Measurements from ENCODE around the gene EML5.
"Not testable (repeated sequence)": the region's sequence is repeated elsewhere in the genome, so short reads cannot be mapped to it uniquely, and the experiment has no call there.

Gene EML5

DNA sequence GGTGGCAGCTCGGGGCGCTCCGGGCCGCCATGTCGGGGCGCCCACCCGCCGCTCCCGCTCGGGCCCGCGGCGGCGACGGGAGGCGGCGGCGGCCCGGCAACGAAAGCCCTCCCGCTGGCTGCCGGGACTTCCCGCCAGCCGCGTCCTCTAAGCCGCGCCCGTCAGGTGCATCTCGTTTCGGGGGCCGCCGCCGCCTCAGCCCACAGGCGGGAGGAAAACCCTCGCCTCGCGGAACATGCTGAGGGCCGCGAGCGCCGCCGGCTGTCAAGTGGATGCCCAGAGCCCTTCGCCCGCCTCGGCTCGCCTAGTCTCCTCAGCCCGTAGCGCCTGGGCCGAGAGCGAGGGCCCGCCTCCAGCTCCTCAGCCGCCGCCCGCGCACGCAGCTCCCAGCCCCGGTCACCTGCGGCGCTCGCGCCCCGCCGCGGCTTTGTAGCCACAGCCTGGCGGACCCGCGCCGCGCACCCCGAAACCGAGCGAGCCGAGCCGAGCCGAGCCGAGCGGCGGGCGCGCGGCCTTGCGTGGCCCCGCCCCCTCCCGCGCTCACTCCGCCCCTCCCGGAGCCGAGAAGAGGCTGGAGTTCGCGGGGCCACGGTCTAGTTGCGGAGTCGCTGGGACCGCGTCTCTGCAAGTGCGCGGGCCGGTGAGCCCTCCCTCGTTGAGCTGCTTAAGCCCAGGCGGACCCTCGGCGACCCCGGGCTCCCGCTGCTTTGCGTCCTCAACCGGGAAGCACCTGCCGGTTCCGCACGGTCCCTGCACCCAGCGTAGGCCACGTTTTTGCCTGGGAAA is at the start of gene EML5:
Gene EML5 (minus strand): TSS at position 481 of the 786 bp plus-strand sequence. CDS start 450 bp downstream, at position 31.
- peak; percentile 85 for DNase-seq

DNA sequence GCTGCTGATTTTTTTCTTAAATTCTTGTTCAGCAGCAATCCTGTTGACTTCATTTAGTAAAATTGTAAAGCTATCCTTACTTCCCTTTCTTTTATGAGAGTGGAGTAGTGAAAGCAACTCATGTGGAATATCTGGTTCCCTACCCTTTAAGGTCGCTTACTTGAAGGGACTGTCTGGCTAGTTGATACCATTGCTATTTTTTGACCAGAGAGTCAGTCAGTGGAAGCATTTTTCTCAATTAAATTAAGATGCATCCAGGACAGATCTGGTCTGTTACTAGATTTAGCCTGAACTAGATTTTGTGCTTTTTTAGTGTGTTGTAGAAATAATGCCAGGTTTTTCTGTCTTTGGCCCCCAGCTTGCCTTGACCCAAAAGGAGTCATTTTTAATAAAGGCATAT is 49.7 kb upstream of the EML5 start:
- no peak for DNase-seq

DNA sequence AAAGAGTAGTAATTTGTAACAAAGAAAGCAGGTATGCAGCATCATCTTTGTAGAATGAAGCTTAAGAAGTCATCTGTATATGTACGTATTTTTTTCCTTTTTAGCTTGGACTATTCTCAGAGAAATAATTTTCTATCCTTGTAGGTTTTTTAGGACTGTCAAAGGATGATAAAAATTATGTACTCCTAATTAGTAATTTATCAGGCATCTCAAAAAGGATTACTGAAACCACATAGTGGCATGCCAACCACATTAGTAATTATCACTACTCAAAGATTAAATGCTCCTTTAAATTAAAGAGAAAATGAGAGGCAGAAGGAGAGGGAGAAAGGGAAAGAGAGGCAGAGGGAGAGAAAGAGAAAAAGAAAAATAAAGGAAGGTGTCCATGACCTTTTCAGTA is 49.0 kb upstream of the EML5 start:
- DNase-seq, result no peak

DNA sequence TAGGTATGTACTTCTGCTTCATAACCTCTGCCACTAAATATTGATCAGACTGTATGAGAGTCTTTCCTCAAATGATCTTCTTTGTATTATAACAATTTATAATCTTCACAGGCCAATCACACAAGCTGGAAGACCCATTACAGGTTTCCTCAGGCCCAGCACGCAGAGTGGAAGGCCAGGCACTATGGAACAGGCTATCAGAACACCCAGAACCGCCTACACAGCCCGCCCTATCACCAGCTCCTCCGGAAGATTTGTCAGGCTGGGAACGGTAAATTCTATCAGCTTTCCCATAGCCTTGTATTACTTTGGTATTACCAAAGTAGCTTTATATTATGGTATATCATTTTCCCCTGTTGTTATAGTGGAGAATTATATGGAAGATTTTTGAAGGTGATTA is 48.2 kb upstream of the EML5 start:
- DNase-seq, result no peak

DNA sequence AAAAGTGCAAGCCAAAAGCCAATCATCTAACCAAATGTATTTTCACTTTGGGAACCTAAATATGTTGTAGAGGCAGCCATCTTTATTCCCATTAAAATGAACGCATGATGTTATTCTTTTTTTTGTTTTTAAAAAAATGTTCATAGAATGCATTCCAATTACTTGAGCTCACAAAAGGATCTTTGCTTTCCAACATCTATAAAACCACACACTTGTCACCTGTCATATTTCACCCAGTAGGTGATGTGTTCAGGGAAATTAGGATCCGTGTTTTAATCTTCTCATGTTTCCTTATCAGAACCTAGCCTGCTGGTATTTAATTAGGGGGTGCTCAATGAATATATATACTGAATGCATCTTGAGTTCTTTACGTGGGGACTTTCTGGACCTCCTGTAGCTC is 45.3 kb upstream of the EML5 start:
- no peak for DNase-seq

DNA sequence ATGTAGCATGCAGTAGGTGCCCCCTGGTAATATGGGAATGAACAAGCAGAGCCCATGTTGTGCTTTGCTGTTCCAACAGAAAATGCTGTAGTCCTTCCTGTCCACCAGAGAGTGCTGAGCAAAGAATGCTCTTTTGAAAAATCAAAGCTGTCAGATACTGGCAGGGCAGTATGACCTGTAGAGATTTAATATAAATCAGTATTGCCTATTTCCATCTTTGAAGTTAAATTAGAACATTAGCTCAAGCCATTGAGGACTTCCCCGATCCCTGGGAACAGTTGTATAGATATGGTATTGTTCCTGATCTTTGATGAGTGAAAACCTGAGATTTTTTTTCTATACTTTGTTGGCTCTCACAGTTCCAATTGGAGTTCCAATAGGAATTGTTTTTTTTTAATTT is 44.7 kb upstream of the EML5 start:
- DNase-seq, result no peak

DNA sequence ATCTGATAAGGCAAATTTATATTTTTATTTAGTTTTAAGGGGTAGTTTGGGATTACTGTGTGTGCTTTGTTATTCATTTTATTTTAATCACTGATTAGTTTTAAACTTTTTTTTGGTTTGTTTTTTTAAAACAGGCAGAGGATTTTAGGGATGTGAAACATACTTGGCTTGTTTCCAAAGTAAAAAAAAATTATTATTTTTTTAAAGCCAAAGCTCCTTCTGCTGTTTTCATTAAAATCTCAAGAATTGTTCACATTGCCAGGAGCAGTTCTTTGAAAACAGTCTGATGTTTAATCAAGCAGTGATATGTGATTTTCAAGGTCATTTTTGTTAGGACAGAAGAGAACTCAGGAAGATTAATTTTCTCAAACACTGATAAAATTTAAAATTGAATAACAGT is 42.9 kb upstream of the EML5 start:
- DNase-seq, result no peak

DNA sequence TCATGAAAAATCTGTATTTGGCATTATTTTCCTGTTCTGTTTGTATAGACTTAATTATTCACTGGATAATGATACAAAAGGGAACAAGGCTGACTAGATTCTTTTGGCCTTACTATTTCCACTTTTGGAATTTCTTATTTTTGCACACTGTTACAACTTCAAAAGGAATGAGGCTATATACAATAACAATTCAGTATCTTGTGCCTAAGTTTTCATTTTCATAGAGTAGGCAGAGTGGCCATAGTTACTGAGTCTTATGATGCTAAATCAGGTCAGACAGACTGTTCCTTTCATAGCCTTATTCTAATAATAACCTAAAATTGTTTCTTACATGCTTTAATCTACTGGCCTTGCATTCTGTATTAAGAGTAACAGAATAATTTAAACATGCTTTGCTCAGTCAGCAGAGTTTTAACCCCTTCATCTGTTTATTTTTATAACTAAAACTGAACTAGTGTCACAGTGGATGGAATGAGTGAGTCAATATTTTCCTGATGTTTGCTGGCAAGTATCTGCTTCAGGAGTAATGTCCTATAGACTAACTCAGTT is 42.2 kb upstream of the EML5 start:
- DNase-seq, result no peak

DNA sequence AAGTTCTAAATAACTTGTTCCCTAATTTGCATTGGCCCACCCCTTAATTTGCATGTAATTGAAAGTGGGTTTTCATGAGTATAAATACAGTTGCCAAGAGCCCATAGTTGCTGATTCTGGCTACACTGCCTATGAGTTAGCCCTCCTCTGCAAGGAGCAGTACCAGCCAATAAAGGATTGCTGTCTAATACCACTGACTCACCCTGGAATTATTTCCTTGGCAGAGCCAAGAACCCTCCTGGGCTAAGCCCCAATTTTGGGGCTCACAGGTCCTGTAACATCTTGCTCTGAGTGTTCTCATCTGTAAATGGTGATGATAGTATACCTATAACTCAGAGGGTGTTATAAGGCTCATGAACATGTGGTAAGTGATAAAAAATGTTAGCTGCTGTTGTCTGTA is 38.5 kb upstream of the EML5 start:
- no peak for DNase-seq

DNA sequence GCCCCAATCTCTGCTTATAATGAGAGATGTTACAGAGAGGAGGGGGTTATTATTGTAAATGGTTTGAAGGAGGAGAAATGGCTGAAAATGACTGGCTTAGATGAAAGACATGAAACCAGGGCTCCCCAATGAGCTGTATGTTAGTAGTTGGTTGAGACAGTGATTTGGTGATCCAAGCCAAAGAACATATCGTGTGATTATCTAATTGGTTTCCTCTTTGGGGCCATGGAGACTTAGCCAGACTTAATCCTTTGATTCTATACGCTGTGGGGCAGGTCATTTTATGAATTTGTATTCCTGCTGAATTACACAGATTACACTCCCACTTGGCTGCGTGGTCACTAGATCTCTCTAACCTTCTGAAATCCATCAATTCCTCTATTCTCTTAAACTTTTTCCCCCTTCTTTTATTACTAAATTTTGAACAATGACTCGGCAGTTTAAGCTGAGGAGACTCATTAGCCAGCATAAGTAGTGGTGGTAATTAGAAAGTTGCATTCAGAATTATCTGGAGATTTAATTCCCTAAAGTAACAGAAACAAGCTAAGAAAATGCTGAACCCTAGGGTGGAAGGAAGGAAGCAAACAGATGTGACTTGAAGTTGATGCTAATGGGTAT is 37.0 kb upstream of the EML5 start:
- DNase-seq, result no peak

DNA sequence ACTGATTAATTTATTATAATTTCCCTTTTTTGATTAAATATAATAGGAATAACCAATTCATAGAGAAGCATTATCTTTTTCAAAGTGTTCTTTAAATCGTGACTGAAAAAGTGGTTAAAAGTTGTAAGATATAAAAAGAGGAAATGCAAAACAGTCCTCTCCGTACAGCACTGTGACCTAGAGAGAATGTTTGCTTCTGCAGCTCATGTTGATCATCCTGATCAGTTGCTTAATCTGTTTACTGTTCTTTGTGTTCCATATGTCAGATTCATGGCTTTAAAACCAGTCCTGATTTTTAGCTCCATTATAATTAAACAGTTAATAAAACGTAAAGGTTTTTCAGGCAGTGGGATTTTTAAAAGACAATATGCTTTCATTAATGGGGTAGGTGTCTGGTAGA is 36.4 kb upstream of the EML5 start:
- no peak for DNase-seq

DNA sequence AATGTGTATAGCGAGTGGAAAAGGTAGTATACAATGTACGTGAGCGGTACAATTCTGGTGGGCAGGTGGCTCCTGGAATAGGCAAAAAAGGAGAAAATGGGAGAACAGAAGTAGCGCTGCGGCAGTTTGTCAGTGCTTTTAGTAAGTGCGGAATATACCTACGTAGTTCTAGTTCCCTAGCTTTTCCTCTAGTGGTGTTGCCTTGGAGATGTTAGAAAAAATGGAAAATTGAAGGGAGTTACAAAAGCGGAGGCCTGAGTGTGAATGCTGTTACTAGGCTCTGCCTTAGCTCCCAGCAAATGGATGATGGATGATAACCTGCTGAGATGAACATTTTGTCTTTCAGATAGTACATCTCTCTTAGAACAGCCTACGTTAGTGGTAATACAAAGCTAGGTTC is 32.8 kb upstream of the EML5 start:
- DNase-seq, result no peak

DNA sequence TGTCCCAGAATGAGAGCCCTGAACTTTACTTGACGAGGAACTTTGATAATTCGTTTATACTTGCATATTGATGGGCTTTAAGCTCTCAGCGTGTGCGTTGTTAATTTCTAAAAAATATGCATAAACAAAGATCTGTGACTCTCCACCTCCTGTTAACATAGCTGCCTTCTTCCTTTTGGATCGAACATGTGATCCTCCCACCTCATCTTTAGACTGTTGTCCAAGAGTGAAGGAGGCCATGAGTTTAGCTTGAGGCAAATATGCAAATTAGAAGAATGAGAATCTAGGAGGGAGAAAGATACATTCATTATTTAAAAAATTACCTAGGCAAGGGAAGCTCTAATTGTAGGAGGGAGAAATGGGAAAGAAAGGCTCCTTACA is 32.3 kb upstream of the EML5 start:
- DNase-seq, result no peak

DNA sequence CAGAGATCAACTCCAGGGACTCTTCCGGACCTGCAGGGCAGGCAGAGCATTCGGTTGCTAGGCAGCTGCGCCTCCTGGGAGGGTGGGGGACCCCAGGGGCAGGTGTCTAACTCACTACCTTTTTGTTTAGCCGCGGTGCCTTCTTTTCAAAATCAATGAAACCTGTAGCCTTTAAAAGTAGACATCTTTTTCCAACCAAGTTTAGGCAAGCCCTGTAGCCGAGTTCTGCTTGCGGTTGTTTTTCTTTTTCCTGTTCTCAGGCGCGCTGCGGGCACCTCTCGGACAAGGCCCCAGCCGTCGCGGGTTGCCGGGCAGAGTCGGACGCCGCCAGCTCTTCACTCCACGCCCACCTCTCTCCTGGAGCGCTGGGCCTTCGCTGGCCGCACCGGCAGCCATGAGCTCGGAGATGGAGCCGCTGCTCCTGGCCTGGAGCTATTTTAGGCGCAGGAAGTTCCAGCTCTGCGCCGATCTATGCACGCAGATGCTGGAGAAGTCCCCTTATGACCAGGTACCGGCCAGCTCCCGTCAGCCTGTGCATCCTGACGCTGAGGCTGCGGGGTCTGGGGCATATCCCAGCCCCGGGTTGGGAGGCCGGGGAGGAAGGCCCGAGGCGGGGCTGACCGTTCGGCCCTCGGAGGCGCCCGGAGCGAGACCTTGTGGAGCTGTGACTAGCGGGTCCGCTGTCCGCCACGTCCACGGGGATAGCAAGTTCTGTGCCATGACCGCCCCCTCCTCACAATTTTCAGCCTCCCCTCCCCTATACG is 31.7 kb upstream of the EML5 start, which contains the start of gene TTC8:
Gene TTC8 (plus strand): TSS at position 338 of the 764 bp plus-strand sequence. CDS start 57 bp downstream, at position 395.
- peak; percentile 94 for DNase-seq

DNA sequence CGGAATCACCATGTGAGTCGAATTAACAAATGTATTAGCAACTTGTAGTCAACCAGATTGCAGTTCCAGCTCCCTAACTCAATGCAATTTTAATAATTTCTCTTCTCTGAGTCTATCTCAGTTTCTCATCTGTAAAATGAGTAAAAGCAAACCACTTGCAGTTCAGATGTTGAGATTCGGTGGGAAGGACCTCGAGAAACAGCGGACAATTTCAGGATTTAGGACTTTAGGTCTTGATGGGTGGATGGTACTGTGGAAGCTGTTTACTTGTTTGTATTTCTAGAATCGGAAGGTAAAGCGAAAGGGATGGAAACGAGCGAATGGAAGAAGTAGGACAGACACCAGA is 31.2 kb upstream of the EML5 start:
- no peak for DNase-seq

DNA sequence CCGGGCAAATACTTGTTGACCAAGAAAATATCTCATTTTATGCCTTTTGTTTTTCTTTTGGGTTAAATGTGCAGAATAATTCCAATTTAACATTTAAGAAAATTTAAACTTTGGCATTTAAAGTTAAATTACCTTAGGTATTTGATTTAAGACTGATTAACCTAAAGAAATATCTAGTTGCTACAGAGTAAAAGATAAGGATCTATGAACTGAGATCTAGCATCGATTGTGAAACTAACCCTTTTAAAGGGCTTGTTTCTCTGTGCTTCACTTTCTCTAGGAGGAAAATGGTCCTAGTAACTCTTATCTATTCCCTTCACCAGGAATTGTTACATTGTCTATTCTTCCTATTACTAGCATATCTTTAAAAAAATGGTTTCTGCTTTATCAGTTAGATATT is 29.1 kb upstream of the EML5 start:
- no peak for DNase-seq

DNA sequence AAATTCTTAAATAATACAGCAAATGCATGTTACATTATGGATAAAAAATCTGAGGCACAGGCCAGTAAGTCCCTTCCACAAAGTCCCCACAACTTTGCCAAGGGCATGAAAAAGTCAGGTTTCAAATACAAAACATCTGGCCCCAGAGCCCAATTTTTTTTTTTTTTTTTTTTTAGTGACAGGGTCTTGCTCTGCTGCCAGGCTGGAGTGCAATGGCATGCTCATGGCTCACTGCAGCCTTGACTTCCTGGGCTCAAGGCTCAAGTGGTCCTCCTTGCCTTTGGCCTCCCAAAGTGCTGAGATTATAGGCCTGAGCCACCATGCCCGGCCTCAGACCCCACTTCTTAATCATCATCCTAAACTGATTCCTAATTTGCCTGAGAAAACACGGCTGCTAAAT is 28.6 kb upstream of the EML5 start:
- DNase-seq, result no peak

DNA sequence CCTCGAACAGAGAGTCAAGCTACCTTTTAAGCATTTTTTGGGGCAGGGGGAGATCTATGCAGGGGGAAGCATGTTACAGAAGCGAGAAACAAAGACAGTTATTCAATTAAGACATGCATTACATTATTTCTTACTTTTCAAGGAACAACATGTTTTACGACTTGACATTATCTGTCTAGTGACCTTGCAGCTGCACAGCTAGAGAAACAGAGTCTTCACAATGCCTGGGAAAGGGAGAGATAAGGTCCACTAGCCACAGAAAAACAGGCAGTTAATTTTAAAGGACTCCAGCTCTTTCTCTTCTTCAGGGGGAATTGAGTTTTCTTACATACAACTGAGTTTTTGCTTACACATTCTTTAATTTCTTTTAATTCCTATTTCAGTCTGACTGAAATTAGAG is 26.9 kb upstream of the EML5 start:
- not testable (repeated sequence) for DNase-seq

DNA sequence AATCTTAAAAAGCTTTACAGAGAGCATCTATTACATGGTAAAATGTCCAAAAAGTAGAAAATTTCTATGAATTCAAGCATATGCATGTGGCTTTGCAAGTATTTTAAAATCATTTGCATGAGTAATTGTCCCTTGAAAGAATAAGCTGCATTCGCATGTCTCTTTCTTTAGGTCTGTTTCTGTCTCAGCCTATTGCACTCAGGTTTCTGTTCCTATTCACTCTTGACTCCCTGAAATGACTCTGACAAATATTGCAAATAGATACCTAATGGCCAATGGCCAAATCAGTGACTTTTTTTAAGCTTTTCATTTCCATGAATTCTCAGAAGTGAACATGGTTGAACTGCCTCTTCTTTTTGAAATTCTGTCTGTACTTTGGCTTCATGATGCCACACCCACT is 25.3 kb upstream of the EML5 start:
- DNase-seq, result no peak

DNA sequence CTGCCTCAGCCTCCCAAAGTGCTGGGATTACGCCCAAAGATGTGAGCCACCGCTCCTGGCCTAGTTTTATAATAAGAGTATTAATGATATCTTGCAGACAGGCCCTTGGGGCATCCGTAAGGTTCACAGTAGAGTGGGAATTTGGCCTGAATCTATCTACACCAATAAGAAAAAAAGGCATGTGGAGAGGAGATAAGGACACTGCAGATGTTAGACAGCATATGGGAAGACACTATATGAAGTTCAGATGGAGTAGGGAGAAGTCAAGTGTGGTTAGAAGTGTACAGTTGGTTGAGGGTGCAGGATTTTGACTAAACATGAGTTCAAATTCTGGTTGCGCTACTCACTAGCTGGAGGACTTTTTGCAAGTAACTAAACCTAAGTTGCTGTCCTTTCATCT is 23.2 kb upstream of the EML5 start:
- no peak for DNase-seq

DNA sequence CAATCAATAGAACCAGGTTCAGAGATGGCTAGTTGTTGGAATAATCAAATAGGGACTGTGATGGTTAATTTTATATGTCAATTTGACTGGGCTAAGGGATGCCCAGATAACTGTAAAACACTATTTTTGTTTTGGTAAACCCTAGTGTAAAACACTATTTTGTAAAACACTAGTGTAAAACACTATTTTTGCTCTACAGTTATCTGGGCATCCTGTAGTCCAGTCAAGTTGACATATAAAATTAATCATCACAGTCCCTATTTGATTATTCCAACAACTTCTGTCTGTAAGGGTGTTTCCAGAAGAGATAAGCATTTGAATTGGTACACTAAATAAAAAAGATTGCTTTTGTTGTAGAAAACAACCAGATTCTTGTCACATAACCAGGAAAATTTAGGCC is 15.6 kb upstream of the EML5 start:
- no peak for DNase-seq

DNA sequence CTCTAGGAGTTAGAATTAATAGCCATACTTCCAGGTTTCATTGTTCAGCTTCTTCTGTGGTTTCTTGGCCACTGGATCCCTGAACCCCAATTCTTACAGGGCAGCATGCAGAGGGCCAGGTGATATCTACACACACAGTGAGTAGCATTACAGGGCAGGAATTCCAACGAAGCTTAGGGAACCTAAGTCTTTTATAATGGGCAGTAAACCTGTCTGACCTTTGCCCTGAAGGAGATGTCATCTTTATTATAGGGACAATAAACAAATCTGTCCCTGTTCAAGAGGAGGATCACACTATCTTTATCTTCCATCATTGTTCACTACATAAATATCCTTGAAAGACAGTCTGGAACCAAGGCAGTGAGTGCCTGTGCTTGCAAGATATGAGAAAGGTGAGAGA is 11.7 kb upstream of the EML5 start:
- no peak for DNase-seq

DNA sequence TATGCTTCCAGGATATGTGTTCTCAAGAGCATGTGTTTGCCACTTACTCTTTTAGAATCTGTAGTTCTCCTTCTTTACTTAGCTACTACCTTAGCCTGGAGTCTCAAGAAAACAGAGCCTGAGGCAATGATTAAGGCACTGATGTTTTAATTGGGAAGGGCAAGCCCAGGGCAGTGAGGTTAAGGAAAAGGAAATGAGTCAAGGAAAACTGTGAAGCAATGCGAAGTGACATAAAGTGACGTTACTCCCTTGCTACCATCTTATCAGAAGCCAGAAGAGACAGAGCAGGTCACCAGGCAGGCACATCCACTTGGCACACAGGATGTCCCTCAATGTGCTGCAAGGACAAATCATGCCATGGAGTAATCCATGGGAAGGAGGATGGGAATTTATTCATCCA is 11.3 kb upstream of the EML5 start:
- no peak for DNase-seq

DNA sequence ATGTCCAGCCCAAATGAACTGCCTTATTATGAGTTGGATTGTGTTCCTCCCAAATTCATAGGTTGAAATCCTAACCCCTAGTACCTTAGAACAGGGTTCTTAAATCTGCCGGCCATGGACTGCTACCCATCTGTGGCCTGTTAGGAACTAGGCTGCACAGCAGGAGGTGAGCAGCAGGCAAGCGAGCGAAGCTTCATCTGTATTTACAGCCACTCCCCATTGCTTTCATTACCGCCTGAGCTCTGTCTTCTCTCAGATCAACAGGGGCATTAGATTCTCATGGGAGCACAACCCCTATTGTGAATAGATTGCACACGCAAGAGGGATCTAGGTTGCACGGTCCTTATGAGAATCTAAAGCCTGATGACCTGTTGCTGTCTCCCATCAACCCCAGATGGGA is 9.8 kb upstream of the EML5 start:
- no peak for DNase-seq
